SKM-1 (cell line): ENCODE measurements around the gene FMR1.

Source experiments
- DNase-seq: peaks from one replicate; lab custom pipeline; 2025; ENCODE audit not compliant: unreplicated experiment; lab: John Stamatoyannopoulos, UW

Gene FMR1

GRCh38 chrX:147911192-147912022, at the start of gene FMR1:
TSS of gene FMR1 (plus strand) at chrX:147911919. CDS start at chrX:147912180, 261 bp downstream.
- peak; percentile 62 for DNase-seq

- DNase-seq, result no peak
These were observed 35.7 kb upstream of the FMR1 start for GRCh38 chrX:147875866-147876596.

GRCh38 chrX:147876849-147877646, 34.7 kb upstream of the FMR1 start:
- DNase-seq, result no peak

- DNase-seq, result no peak
These were observed 34.0 kb upstream of the FMR1 start for GRCh38 chrX:147877726-147878125.

GRCh38 chrX:147884958-147885357, 26.8 kb upstream of the FMR1 start:
- DNase-seq, result peak; percentile 33

GRCh38 chrX:147890756-147891155, 21.0 kb upstream of the FMR1 start:
- no peak for DNase-seq

GRCh38 chrX:147891896-147892295, 19.8 kb upstream of the FMR1 start:
- no peak for DNase-seq

GRCh38 chrX:147893741-147894140, 18.0 kb upstream of the FMR1 start:
- DNase-seq, result no peak

GRCh38 chrX:147894366-147894963, 17.3 kb upstream of the FMR1 start:
- DNase-seq, result no peak

GRCh38 chrX:147897117-147897516, 14.6 kb upstream of the FMR1 start:
- DNase-seq, result no peak

GRCh38 chrX:147898951-147899350, 12.8 kb upstream of the FMR1 start:
- no peak for DNase-seq

- no peak for DNase-seq
These were observed 12.2 kb upstream of the FMR1 start for GRCh38 chrX:147899379-147900114.

- no peak for DNase-seq
These were observed 11.4 kb upstream of the FMR1 start for GRCh38 chrX:147900349-147900748.

- no peak for DNase-seq
These were observed 10.1 kb upstream of the FMR1 start for GRCh38 chrX:147901461-147902126.

- no peak for DNase-seq
These were observed 9.4 kb upstream of the FMR1 start for GRCh38 chrX:147902270-147902669.

- DNase-seq, result no peak
These were observed 3.6 kb upstream of the FMR1 start for GRCh38 chrX:147908106-147908505.

- no peak for DNase-seq
These were observed 1.1 kb upstream of the FMR1 start for GRCh38 chrX:147910607-147911006.

- DNase-seq, result no peak
These were observed 528 bp downstream of the FMR1 start for GRCh38 chrX:147912093-147912801.

GRCh38 chrX:147913570-147913969, 1.9 kb downstream of the FMR1 start:
- no peak for DNase-seq
